IPS DF 4.7 (cell line): Measurements from ENCODE around the gene ZNF865.

Experiments used
- DNase-seq: peaks from one replicate; pipeline ENCODE4 v3.0.0-alpha.2; 2013; ENCODE audit warnings: low spot score; ENCODE audit errors: extremely low read depth

Gene ZNF865

DNA sequence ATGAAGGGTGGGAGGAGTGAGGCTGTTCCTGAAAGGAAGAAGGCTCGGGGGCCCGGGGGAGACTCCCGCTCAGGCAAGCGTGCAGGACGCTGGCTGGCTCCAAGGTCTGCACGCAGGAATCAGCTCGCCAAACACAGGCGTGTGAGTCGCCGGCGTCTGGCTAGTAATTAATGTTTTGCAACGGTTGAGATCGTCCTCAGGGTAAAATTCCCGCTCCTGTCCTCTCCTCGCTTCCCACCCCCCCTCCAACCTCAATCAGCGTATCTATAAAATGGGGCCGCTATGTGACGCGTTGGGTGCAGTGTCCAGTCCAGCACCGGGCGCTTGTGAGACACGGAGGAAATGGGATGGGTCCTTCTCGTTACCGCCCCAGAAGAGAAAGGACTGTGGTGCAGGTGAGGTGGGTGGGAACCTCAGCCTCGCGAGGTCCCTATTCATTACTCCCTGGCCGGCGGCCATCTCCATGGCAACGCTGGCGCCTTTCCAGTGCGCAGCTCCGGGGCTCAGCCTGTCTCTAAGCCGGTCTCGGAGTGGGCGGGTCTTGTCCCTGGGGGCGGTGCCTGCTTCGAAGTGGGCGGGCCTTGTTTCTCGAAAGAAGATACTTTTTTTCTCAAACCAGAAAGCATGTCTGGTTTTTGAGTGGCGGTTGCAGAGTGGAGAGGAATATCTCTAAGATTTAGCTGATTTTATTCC, 18.3 kb upstream of the ZNF865 start:
- DNase-seq = no peak

DNA sequence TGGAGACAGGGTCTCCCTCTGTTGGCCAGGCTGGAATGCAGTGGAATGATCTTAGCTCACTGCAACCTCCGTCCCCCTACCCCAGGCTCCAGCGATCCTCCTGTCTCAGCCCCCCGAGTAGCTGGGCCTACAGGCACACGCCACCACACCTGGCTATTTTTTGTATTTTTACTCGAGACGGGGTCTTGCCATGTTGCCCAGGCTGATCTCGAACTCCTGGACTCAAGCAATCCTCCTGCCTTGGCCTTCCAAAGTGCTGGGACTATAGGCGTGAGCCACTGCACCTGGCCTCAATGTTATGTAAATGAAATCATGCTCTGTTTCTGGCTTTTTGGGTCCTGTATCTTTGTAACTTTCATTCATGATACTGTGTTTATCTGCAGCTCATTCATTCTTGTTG, 16.7 kb upstream of the ZNF865 start:
- DNase-seq = no peak

GRCh38 chr19:55590109-55590508, 15.3 kb upstream of the ZNF865 start:
- DNase-seq = no peak

DNA sequence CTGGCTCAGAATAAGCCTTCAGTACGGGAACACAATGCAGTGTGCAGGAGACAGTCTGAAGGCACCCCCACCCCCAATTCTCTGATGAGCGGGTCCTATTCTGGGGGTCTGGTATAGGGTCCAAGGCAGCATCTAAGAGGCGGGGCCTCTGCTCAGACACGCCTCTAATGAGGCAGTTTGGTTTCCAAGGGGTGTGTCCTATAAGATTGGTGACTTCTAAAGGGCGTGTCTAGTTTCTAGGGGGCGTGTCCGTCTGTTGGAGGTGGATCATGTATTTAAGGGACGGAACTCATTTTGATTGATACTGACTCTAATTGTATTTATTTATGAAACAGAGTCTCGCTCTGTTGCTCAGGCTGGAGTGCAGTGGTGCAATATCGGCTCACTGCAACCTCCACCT, 14.8 kb upstream of the ZNF865 start:
- no peak for DNase-seq

GRCh38 chr19:55591555-55591954, 13.9 kb upstream of the ZNF865 start:
- no peak for DNase-seq

GRCh38 chr19:55592391-55593090, 12.9 kb upstream of the ZNF865 start:
- no peak for DNase-seq

GRCh38 chr19:55593096-55593772, 12.2 kb upstream of the ZNF865 start:
- no peak for DNase-seq

DNA sequence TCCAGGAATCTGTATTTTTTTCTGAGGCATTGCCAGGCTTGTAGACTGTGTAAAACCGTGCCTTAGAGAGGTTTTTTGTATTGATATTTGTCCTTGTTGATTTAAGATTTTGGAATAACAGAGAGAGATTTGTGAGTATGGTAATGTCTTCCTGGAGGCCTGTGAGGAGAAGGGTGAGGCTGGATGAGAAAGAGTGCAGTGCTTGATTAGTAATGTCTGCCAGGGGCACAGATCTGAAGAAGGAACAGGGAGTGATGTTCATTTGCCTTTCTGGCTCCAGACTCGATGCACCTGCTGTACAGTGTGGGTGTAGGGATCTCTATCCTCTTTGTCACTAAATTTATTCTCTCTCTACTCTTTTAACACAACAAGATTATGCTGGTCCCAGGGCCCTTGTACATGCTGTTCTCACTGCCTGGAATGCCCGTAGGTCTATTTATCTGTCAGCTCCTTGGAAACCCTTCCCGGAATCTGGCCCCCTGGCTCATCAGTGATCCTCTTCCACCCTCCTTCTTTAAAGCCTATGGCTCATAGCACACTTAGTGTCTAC, 10.4 kb upstream of the ZNF865 start:
- DNase-seq = no peak

DNA sequence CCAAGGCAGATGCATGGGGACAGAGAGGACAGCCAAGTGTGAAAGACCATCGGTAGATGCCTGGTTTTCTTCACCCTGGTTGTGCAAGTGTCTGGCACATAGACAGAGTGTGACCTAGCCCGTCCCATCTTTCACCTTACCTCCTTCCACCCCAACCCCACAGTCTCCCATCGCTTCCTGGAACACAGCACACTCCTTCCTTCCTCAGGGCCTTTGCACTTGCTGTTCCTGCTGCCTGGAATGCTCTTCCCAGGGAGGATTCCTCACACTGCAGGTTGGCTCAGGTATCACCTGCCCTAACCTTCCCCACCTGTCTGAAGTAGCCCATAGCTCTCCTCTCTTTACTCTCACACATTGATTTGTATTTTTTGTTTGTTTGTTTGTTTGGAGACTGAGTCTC, 9.1 kb upstream of the ZNF865 start:
- no peak for DNase-seq

- DNase-seq = no peak
Measured at GRCh38 chr19:55597501-55597921, 7.9 kb upstream of the ZNF865 start.

DNA sequence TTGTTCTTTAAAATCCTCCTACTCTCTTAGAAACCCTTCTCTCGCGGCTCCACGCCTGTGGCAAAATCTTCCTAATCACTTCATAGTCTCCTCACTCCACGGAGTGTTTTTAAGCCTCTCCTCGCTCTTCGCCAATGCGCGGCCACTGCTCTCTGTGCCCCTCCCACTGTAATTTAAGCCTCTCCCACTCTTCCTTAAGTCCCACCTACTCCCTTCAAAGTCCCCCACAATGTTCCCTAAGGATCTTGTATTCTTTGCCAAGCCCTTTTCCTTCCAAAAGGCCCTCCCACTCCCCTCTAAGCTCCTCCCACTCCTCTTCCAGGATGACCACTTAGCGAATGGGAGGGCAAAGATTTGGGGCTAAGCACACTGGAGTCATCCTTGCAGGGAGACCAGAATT, 7.4 kb upstream of the ZNF865 start:
- no peak for DNase-seq

DNA sequence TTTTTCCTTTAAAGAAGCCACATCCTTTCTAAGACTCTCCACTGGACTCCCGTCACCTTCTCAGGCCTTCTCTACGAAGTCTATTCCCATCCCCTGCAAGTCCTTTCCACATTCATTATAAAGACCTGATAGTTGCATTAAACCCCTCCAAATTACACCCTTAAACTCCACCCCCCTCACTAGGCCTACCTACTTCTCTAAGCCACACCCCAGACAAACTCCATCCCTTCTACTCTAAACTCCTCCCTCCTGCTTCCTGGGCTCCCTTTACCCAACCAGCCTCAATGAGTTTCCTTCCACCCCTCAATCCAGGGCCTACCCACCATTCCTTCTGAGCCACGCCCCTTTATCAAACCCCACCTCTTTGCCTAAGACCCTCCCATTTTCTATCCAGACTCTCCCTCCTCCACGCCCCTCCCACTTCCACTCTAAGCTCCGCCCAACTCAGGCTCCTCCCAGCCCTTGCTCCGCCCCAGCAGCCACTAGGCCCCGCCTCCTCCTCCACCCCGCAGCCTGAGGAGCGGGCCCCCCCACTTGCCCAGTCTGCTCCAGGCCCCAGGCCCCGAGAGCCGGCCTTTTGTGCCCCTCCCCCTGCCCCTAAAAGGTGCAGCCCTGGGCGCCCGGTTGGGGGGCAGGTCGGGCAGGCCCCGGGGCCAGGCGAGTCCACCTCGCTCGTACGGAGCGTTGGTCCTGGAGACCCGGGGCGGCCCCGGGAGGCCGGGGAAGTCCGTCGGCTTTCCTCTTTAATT, 6.6 kb upstream of the ZNF865 start:
- DNase-seq = no peak

GRCh38 chr19:55599468-55599841, 6.0 kb upstream of the ZNF865 start, which contains the start of gene FIZ1:
Gene FIZ1 (minus strand): TSS chr19:55599517. CDS start chr19:55597865, 1,652 bp downstream.
- DNase-seq = no peak

DNA sequence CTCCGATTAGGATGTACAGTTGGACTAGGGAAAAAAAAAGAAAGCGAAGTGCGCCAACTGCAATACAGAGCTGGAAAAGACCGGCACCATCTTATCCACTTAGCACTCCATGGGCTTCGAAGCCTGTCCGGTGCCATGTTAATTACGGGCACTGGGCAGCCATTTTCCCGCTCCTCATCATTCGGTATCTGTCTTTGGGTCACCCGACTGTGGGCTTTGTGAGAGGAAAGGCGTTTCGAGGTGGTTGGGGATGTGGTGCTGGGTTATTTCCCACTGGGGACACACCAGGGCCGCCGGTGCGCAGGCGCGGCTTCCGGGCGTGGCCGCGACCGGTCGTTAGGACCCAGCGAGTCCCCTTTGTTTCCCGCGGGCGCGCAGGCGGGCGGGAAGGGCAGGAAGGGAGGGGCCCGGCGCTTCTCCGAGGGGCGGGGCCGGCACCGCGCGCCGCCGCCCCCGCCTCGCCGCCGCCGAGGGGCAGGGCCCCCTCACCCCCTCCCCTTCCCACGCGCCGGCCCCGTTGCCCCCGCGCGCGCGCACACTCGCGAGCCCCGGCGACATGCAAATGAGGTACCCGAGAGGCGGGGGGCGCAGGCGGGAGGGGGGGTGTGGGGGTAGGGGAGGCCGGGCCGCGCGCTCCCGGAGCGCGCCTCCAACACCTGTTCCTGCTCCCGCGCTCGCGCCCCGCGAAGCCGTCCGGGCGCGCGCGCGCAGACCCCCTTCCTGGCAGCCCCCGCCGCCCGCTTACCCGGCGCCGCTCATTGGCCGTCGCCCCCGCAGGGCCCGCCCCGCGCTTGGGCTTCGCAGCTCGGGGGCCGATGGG, 5.4 kb upstream of the ZNF865 start, which contains the start of gene ZNF524:
Gene ZNF524, plus strand, starts transcription at position 447 of the 820 bp plus-strand sequence. CDS start 1,825 bp downstream, outside the sequence.
- no peak for DNase-seq

GRCh38 chr19:55600662-55601028, 4.8 kb upstream of the ZNF865 start:
- no peak for DNase-seq

- no peak for DNase-seq
Measured at GRCh38 chr19:55601084-55601483, 4.4 kb upstream of the ZNF865 start.

GRCh38 chr19:55602104-55603001, 3.1 kb upstream of the ZNF865 start:
- DNase-seq = no peak

- no peak for DNase-seq
Measured at GRCh38 chr19:55603115-55603514, 2.3 kb upstream of the ZNF865 start.

GRCh38 chr19:55603581-55604292, 1.7 kb upstream of the ZNF865 start:
- no peak for DNase-seq
